DND-41 (cell line): ENCODE measurements around the gene TPCN1.
A peak's percentile ranks its signal among the peaks of the same experiment; 100 is the strongest.

ENCODE experiments used
- ATAC-seq: fragments of 200-7000 bp; cut with Tn5 transposase; 3 replicates; pipeline ENCODE4 v1.9.1; 2021; ENCODE audit warnings: low read depth; ENCODE audit not compliant: insufficient read depth
- DNase-seq: peaks from one replicate; pipeline ENCODE4 v3.0.0-alpha.2; 2020
- H2AFZ ChIP-seq: 2 replicates; pipeline ENCODE4 v1.6.0; 2012; ENCODE audit warnings: low read depth, low read length
- H3K27ac ChIP-seq: 2 replicates; pipeline ENCODE4 v1.5.1; 2012; ENCODE audit warnings: low read length, inconsistent platforms
- H3K27me3 ChIP-seq: fragments of 200-600 bp; sonication (generic); 2 replicates; pipeline ENCODE4 v1.6.0; 2012; ENCODE audit warnings: low read length, mild to moderate bottlenecking, inconsistent platforms; ENCODE audit not compliant: insufficient read depth, poor library complexity
- H3K36me3 ChIP-seq: 2 replicates; pipeline ENCODE4 v1.5.1; 2012; ENCODE audit warnings: low read length, inconsistent platforms; ENCODE audit not compliant: insufficient read depth
- H3K4me1 ChIP-seq: 2 replicates; pipeline ENCODE4 v1.5.1; 2012; ENCODE audit warnings: mild to moderate bottlenecking, low read length; ENCODE audit not compliant: insufficient read depth
- H3K4me2 ChIP-seq: 2 replicates; pipeline ENCODE4 v1.6.0; 2012; ENCODE audit warnings: mild to moderate bottlenecking, moderate library complexity, low read length, inconsistent platforms; ENCODE audit not compliant: insufficient read depth
- H3K4me3 ChIP-seq, 2 experiments: fragments of 200-600 bp in 1 of 2; shearing (Covaris generic) in 1 of 2; 2 replicates each; pipeline ENCODE4 v1.5.1; 2012 to 2016; ENCODE audit warnings: inconsistent platforms in 2 of 2, low read length in 2 of 2, mild to moderate bottlenecking in 2 of 2, low read depth in 1 of 2, moderate library complexity in 1 of 2
- H3K79me2 ChIP-seq: 2 replicates; pipeline ENCODE4 v1.6.0; 2012; ENCODE audit warnings: low read length, inconsistent platforms; ENCODE audit not compliant: insufficient read depth
- H3K9ac ChIP-seq: 2 replicates; pipeline ENCODE4 v1.6.0; 2012; ENCODE audit warnings: low read depth, mild to moderate bottlenecking, inconsistent platforms, low read length, moderate library complexity
- H3K9me3 ChIP-seq: 2 replicates; pipeline ENCODE4 v1.5.1; 2012; ENCODE audit warnings: low read length, moderate library complexity, mild to moderate bottlenecking, inconsistent platforms; ENCODE audit not compliant: insufficient read depth, severe bottlenecking
- H4K20me1 ChIP-seq: 2 replicates; pipeline ENCODE4 v1.6.0; 2012; ENCODE audit warnings: low read length; ENCODE audit not compliant: insufficient read depth
- CTCF ChIP-seq: IDR thresholded peaks from 2 replicates; pipeline ENCODE4 v1.5.1; 2012; ENCODE audit warnings: borderline replicate concordance, low read length, moderate library complexity, mild to moderate bottlenecking; ENCODE audit not compliant: poor library complexity, severe bottlenecking; ENCODE audit errors: extremely low read depth
- EZH2 ChIP-seq: IDR thresholded peaks from 3 replicates; pipeline ENCODE4 v1.6.1; 2012; ENCODE audit warnings: borderline replicate concordance, low read depth, mild to moderate bottlenecking, moderate library complexity, low read length, inconsistent platforms; ENCODE audit not compliant: severe bottlenecking

Gene TPCN1

DNA sequence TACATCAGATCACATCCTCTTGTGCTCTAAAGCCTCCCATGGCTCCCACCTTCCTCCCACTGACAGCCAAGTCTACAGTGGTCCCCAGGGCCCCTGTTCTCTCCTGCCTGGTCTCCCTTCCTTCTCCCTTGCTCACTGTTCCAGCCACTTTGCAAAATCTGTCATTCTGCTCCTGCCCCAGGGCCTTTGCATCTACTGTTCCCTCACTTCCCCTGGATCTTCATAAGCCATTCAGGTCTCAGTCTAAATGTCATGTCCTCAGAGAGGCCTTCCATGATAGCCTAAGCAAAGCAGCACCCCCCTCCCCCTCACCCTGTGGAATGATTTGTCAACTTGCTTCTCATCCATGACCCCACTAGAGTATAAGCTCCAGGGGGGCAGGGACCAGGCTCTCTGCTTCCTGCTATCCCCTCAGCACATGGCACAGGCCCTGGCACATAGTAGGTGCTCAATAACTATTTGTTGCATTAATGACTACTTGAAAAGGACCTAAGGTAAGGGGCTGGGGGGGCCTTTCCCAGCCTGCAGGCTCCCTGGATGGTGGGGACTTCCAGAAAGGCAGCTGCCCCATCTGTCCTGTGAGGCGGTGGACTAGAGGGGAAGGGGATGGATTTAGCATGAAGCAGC is 108.6 kb downstream of the TPCN1 start:
- no peak for DNase-seq
- Histone ChIP-seq H3K9ac (no peak overlapping the region), H3K79me2 (peaks cover 17% of the 10 kb centered on the region), H3K27me3 (no peaks in the 10 kb centered on the region), H3K4me1 (peaks cover 24% of the 10 kb centered on the region), H3K27ac (no peak overlapping the region), H2AFZ (no peak overlapping the region), H3K36me3 (peaks cover 56% of the 10 kb centered on the region), H3K9me3 (no peaks in the 10 kb centered on the region), H3K4me2 (no peak overlapping the region), H4K20me1 (peaks cover 14% of the 10 kb centered on the region), H3K4me3 (no peak overlapping the region)
- TF ChIP-seq CTCF (no peak), EZH2 (no peak)
- ATAC-seq, result no peak

DNA sequence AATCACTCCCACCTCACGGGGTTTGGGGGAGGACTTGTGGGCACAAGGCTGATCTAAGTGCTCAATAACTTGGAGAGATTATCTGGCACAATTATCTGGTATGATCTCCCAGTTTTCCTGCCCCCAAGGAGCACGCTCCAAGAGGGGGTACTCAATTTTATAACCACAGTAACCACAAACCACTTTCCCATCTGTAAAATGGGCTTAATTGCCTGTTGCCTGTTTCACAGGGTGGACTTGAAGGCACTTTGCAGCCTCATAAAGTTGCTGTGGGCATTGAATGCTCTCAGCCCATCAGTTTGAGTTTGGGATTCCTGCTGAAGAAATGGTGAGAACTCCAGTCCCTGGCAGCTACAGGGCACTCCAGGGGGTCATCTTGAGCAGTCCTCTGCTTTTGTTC is 109.2 kb downstream of the TPCN1 start:
- DNase-seq (no peak), ATAC-seq (no peak)
- Histone ChIP-seq H3K9me3 (no peaks in the 10 kb centered on the region), H3K36me3 (peaks cover 56% of the 10 kb centered on the region), H3K27me3 (no peaks in the 10 kb centered on the region), H3K4me3 (no peak overlapping the region), H3K4me1 (peaks cover 29% of the 10 kb centered on the region), H2AFZ (no peak overlapping the region), H4K20me1 (peaks cover 14% of the 10 kb centered on the region), H3K27ac (no peak overlapping the region), H3K9ac (no peak overlapping the region), H3K4me2 (no peak overlapping the region), H3K79me2 (peaks cover 17% of the 10 kb centered on the region)
- TF ChIP-seq EZH2 (no peak), CTCF (no peak)

DNA sequence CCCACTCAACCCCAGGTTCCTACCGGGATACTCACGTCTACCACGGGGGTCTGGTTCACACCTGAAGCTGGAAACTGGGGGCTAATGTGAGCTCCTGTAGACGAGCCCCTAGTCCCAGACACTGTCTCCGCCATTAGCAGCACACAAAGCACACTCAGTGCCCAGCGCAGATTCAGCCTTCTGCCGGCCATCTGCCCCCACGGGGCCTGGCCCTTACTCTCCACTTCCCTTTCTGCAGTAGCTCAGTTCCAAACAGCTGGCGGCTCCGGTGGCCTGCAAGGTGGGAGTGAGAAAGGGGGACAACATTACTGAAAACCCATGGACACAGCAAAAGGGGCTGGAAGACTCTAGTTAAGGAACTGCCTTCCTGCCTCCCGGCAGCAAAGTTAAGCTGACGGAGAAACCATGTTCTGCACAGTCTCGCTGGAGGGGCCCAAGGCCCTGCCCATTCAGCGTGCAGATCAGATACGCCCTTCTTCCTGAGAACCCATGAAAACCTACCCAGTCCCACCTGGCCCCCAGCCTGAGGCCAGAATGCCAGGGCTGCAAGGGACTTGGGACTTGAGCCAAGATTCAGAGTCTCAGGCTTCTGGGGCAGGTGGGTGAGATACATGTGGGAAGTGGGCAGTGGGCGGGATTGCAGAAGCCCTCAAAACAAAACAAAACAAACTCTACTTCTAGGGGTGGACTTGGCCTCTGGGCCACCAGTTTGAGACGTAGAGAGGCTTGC is 111.6 kb downstream of the TPCN1 start:
- Histone ChIP-seq H3K4me1 (peaks cover 32% of the 10 kb centered on the region), H3K9me3 (no peaks in the 10 kb centered on the region), H3K79me2 (peaks cover 14% of the 10 kb centered on the region), H3K4me3 (peak overlapping the region in 1 of 2 experiments; percentile 93; a peak in 3 of 4 replicates), H3K27ac (peak overlapping the region; percentile 44), H3K27me3 (no peaks in the 10 kb centered on the region), H2AFZ (no peak overlapping the region), H4K20me1 (peaks cover 14% of the 10 kb centered on the region), H3K36me3 (peaks cover 48% of the 10 kb centered on the region), H3K4me2 (peak overlapping the region; percentile 88), H3K9ac (peak overlapping the region; percentile 64; the same call in 1 of the 2 replicates)
- no peak for TF ChIP-seq EZH2
- no peak for TF ChIP-seq CTCF
- ATAC-seq, result no peak
- DNase-seq, result no peak
